ENCODE data around the gene FBLIM1. TPM values are rescaled to one million over a fixed set of nuclear protein-coding genes. Genes with fewer than 3 reads are reported as not detected.

Gene FBLIM1
- total RNA-seq, 2 experiments from 2014 or later = 0.50 TPM; not detected in 1

DNA sequence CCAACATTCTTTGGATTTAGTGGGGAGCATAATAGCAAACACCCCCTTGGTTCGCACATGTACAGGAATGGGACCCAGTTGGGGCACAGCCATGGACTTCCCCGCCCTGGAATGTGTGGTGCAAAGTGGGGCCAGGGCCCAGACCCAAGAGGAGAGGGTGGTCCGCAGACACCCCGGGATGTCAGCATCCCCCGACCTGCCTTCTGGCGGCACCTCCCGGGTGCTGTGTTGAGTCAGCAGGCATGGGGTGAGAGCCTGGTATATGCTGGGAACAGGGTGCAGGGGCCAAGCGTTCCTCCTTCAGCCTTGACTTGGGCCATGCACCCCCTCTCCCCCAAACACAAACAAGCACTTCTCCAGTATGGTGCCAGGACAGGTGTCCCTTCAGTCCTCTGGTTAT is 27.1 kb downstream of the FBLIM1 start:
- H3K27me3 Mint-ChIP-seq = peaks cover 2% of the 10 kb centered on the region

DNA sequence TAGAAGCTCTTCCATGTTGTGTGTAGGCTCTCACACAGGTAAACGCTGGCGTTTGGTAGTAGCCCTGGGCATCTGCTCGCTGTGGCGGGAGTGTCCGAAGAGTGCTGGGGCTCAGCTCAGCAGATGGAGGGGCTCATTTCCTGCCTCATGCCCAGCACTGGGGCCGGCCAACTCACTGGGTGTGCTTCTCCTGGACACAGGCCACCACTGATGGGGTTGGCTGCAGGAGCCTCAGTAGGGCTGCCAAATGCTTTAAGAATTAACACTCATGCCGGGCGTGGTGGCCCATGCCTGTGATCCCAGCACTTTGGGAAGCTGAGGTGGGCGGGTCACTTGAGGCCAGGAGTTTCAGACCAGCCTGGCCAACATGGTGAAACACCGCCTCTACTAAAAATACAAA is 28.0 kb downstream of the FBLIM1 start:
- H3K9me3 ChIP-seq (ENCODE audit: control insufficient read depth in 1 of 2, insufficient read depth in 1 of 2, low read length in 2 of 2) = no peaks in the 10 kb centered on the region
- no peaks in the 10 kb centered on the region for H3K4me1 Mint-ChIP-seq (ENCODE audit: low read depth)
- H3K27me3 ChIP-seq (ENCODE audit: control insufficient read depth in 1 of 2, insufficient read depth in 2 of 2, low read length in 2 of 2) = peaks cover 0 to 7% of the 10 kb centered on the region in 2 experiments
- no peaks in the 10 kb centered on the region for H3K36me3 Mint-ChIP-seq (ENCODE audit: low read depth)
- no peak overlapping the region for H3K27ac ChIP-seq (ENCODE audit: low read depth in 1 of 2, low read length in 2 of 2)
- TF ChIP-seq, protein P1, sequence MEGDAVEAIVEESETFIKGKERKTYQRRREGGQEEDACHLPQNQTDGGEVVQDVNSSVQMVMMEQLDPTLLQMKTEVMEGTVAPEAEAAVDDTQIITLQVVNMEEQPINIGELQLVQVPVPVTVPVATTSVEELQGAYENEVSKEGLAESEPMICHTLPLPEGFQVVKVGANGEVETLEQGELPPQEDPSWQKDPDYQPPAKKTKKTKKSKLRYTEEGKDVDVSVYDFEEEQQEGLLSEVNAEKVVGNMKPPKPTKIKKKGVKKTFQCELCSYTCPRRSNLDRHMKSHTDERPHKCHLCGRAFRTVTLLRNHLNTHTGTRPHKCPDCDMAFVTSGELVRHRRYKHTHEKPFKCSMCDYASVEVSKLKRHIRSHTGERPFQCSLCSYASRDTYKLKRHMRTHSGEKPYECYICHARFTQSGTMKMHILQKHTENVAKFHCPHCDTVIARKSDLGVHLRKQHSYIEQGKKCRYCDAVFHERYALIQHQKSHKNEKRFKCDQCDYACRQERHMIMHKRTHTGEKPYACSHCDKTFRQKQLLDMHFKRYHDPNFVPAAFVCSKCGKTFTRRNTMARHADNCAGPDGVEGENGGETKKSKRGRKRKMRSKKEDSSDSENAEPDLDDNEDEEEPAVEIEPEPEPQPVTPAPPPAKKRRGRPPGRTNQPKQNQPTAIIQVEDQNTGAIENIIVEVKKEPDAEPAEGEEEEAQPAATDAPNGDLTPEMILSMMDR (IDR thresholded peaks at IDR 0.05) = no peak
- H3K27me3 Mint-ChIP-seq = peaks cover 5% of the 10 kb centered on the region
- H3K27ac Mint-ChIP-seq = no peak overlapping the region
- no peaks in the 10 kb centered on the region for H3K9me3 Mint-ChIP-seq
- CTCF ChIA-PET = no interaction called here
- ATAC-seq (ENCODE audit: poor library complexity) (no peak), DNase-seq (no peak)
- POLR2A ChIA-PET = no interaction called here
- no peak overlapping the region for H3K4me3 Mint-ChIP-seq
- no peak overlapping the region for H3K4me3 ChIP-seq (ENCODE audit: low read length)
- no peaks in the 10 kb centered on the region for H3K36me3 ChIP-seq (ENCODE audit: insufficient read depth, low read length)
- intact Hi-C loops (cut with DNase I, micrococcal nuclease) = no loop called here
- H3K4me1 ChIP-seq (ENCODE audit: insufficient read depth, low read length) = no peaks in the 10 kb centered on the region

More for the DNA sequence above, 27.1 kb downstream of the FBLIM1 start:
- H3K27ac ChIP-seq (ENCODE audit: low read depth in 1 of 2, low read length in 2 of 2) = no peak overlapping the region
- peaks cover 0 to 7% of the 10 kb centered on the region in 2 experiments for H3K27me3 ChIP-seq (ENCODE audit: control insufficient read depth in 1 of 2, insufficient read depth in 2 of 2, low read length in 2 of 2)
- intact Hi-C loops (cut with DNase I, micrococcal nuclease) = no loop called here
- no peaks in the 10 kb centered on the region for H3K36me3 Mint-ChIP-seq (ENCODE audit: low read depth)
- no peaks in the 10 kb centered on the region for H3K4me1 Mint-ChIP-seq (ENCODE audit: low read depth)
- no peaks in the 10 kb centered on the region for H3K9me3 ChIP-seq (ENCODE audit: control insufficient read depth in 1 of 2, insufficient read depth in 1 of 2, low read length in 2 of 2)
- H3K9me3 Mint-ChIP-seq = no peaks in the 10 kb centered on the region
- CTCF ChIA-PET = no interaction called here
- H3K27ac Mint-ChIP-seq = no peak overlapping the region
- H3K4me1 ChIP-seq (ENCODE audit: insufficient read depth, low read length) = no peaks in the 10 kb centered on the region
- no peak overlapping the region for H3K4me3 ChIP-seq (ENCODE audit: low read length)
- H3K4me3 Mint-ChIP-seq = no peak overlapping the region
- POLR2A ChIA-PET = no interaction called here
- ATAC-seq (ENCODE audit: poor library complexity) = no peak
- no peaks in the 10 kb centered on the region for H3K36me3 ChIP-seq (ENCODE audit: insufficient read depth, low read length)
- TF ChIP-seq, protein P1 (IDR thresholded peaks at IDR 0.05) = no peak
- DNase-seq = no peak

DNA sequence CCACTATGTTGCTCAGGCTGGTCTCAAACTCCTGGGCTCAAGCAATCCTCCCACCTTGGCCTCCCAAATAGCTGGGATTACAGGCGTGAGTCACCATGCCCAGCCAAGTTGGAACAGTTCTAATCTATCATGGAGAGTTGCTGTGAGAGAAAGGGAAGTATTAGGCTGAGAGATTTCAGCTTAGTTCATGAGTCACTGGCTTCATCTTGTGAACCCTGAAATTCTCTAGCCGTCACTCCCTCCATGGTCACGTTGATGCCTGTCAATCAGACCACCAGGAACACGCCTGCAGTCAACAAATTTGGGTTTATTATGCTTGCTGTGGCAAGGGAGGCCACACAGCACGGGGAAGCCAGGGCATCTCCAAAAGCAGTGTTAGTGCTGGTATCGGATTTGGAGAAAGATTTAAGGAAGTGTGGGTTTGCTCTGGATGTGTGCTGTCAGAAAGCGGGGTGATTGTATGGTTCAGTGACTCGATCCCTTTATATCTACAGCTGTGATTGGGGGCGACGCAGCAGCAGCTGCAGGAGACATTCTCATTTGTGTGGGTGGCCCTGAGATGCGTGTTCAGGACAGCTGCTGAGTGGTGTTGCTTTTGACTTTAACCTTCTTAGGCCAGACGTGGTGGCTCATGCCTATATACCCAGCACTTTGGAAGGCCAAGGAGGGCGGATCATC is 30.2 kb downstream of the FBLIM1 start:
- ChIA-PET CTCF (interaction anchor here (1.0 kb wide), 1 partner anchor 27 kb away, joined by 3 read pairs; no protein-coding TSS in a partner anchor), POLR2A (no interaction called here)
- Mint-ChIP-seq H3K36me3 (ENCODE audit: low read depth) (no peaks in the 10 kb centered on the region), H3K4me1 (ENCODE audit: low read depth) (peaks cover 4% of the 10 kb centered on the region), H3K27me3 (peaks cover 5% of the 10 kb centered on the region), H3K27ac (no peak overlapping the region), H3K4me3 (no peak overlapping the region), H3K9me3 (no peaks in the 10 kb centered on the region)
- H3K27me3 ChIP-seq (ENCODE audit: control insufficient read depth in 1 of 2, insufficient read depth in 2 of 2, low read length in 2 of 2) = peaks cover 0 to 7% of the 10 kb centered on the region in 2 experiments
- no peaks in the 10 kb centered on the region for H3K36me3 ChIP-seq (ENCODE audit: insufficient read depth, low read length)
- no peak overlapping the region for H3K4me3 ChIP-seq (ENCODE audit: low read length)
- no peaks in the 10 kb centered on the region for H3K9me3 ChIP-seq (ENCODE audit: control insufficient read depth in 1 of 2, insufficient read depth in 1 of 2, low read length in 2 of 2)
- ATAC-seq (ENCODE audit: poor library complexity) (no peak), DNase-seq (peak in 2 of 14 experiments; percentile 41 to 54)
- H3K4me1 ChIP-seq (ENCODE audit: insufficient read depth, low read length) = peaks cover 5% of the 10 kb centered on the region
- TF ChIP-seq, protein P1 (IDR thresholded peaks at IDR 0.05) = no peak
- intact Hi-C loops (cut with DNase I, micrococcal nuclease) = no loop called here
- H3K27ac ChIP-seq (ENCODE audit: low read depth in 1 of 2, low read length in 2 of 2) = no peak overlapping the region

Data from CD4-positive, alpha-beta T cell (primary cell).